HG03025 (cell line): ENCODE data around the gene PLCG2.
"Not testable (repeated sequence)": the region's sequence is repeated elsewhere in the genome, so short reads cannot be mapped to it uniquely, and the experiment has no call there.

Experiments used
- ATAC-seq: cut with Tn5 transposase; IDR thresholded peaks from one replicate; pipeline ENCODE4 v1.9.1; 2021; ENCODE audit warnings: mild to moderate bottlenecking, moderate library complexity; ENCODE audit not compliant: unreplicated experiment, low FRiP score

Gene PLCG2

DNA sequence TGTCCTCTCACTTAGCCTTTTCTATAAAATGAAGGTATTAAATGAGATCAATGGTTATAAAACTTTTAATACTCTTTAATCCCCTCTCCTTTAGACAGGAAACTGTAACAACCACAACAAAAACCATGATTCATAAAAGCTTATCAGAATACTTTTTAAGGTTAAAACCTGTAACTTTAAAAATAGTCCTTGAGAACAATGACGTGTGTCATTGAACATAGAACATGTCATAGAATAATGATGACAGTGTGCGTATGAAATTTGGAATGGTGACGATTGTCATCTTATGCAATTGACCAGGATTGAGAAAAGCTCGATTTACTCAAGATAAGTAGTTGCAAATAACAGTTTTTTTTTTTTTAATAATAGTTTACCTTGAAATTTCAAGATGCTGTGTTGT is 94.1 kb downstream of the PLCG2 start:
- no peak for ATAC-seq

DNA sequence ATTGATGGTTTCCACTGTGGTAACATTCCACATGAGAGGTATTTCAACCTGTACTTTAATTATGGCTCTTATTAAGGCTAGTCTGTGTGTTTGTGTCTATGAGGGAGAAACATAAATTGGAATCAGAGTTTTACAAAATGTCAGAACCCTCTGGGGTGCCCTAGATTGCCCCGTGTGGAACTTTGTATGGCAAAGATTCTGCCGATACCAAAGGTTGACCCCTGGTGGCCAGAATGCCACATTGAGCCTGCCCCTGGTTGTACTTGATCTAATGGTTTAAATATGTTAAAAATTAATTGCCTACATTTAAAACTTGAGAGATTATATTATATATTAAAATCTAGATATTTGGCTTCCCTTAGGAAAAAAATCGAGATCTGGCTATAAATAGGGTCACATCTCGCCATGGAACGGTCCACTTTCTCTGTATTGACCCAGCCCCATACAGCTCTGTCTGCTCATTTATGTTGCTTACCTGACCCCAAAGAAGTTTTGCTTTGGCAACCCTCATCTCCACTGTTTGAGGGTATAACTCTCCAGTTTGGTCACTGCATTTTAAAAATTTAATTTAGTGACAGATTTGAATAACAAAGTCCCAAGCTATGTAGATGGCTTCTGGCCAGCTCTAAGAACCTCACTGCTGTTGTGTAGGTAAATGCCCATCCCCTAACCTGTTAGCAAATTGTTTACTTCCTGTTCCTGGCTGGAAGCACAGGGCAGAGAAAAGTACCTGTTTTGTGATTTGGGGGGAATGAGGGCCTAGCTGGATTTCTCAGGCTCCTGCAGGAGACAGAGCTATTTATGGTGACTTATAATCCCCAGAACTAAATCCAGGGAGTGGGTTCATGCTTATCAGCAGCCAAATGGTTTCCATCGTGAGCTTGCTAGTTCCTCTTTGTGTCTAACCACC is 95.0 kb downstream of the PLCG2 start:
- no peak for ATAC-seq

DNA sequence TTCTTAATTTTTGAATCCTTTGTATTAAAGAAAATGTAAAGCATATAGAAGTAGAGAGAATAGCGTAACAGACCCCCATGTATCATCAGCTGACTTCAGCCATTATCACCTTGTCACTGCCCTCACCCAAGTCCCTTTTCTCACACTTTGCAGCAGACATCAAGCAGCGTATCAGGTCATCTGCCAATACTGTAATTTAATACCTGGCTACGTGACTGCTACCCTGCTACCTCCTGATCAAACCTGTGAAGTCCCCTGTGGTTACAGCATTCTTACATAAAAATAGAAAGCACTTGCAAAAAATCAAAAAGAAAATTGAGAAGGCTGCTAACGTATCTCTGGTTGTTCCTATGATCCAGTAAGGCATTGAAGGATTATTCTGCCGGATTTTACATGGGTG is 96.4 kb downstream of the PLCG2 start:
- ATAC-seq, result no peak

DNA sequence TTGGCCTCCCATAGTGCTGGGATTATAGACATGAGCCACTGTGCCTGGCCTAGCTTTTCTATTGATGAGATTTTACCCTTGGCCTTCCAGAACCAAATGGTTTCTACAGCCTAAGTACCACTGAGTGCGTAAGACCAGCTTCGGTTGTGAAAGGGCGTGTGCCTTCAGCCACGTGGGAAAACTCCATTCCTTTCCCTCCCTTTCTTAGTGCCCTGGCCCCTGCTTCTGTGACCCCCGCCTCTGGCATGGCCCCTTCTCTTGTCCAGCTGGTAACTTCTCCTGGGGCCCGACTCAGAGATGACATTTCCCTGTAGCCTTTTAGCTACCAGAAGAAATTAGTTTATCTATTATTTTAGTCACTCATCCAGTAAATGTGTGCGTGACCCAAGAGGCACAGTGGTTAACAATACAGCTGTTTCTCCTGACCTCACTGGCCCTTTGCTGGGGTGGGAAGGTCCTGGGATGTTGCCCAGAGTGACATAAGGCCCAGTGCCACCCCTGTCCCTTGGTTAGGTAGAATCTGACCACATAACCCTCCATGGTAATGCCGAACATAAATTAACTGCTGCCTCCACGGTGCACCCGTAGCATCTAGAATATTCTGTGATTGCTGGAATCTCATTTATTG is 97.3 kb downstream of the PLCG2 start:
- ATAC-seq, result no peak

DNA sequence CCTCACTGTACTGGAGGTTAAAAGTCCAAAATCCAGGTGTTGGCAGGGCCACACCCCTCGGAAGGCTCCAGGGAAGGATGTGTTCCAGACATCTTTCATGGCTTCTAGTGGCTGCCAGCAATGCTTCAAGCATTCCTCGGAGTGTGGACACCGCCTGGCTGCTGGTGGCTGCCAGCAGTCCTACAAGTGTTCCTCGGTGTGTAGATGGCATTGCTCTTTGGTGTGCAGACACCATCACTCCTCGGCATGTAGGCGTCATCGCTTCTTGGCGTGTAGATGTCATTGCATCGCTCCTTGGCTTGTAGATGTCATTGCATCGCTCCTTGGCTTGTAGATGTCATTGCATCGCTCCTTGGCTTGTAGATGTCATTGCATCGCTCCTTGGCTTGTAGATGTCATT is 98.4 kb downstream of the PLCG2 start:
- not testable (repeated sequence) for ATAC-seq

GRCh38 chr16:81878529-81878928 is 99.4 kb downstream of the PLCG2 start:
- no peak for ATAC-seq

DNA sequence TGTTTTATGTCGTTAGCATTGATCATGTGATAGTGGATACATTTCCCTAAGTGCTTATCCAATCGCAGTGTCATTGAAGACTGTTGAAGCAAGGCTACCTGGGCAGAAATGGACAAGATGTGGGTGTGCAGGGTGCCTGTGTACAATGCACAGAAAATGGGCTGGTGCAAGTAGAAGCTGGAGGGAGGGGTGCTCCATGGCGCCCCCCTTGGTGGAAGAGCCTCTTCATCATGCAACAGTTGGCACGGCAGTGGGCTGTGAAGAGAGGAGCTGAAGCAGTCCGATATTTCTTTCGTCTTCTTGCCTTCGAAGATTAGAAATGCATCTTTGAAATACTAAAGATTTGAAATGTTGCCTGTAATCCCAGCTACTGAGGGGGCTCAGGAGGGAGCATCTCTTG is 100.5 kb downstream of the PLCG2 start:
- no peak for ATAC-seq

- no peak for ATAC-seq
Measured at GRCh38 chr16:81880816-81881215, 101.7 kb downstream of the PLCG2 start.

- no peak for ATAC-seq
Measured at GRCh38 chr16:81881228-81881627, 102.1 kb downstream of the PLCG2 start.

DNA sequence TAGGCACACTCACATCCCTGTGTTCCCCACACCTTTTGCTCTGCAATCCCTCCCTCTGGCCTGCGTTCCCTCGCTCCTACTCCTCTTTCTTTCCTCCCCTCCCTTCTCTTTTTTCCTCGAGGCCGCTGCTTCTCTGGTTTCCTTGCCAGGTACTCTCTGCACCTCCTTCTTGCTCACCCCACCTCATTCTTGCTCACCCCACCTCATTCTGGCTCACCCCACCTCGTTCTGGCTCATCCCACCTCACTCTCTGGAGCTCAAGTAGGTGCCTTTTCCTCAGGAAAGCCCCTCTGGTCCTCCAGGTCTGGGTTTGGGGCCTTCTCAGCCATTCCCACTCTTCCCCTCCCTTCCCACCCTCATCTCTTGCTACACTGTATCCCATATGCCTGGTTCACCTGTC is 103.5 kb downstream of the PLCG2 start:
- ATAC-seq, result no peak

GRCh38 chr16:81883235-81883634 is 104.1 kb downstream of the PLCG2 start:
- ATAC-seq, result no peak

GRCh38 chr16:81885976-81886586 is 107.0 kb downstream of the PLCG2 start:
- no peak for ATAC-seq

GRCh38 chr16:81888520-81889394 is 109.7 kb downstream of the PLCG2 start:
- no peak for ATAC-seq

DNA sequence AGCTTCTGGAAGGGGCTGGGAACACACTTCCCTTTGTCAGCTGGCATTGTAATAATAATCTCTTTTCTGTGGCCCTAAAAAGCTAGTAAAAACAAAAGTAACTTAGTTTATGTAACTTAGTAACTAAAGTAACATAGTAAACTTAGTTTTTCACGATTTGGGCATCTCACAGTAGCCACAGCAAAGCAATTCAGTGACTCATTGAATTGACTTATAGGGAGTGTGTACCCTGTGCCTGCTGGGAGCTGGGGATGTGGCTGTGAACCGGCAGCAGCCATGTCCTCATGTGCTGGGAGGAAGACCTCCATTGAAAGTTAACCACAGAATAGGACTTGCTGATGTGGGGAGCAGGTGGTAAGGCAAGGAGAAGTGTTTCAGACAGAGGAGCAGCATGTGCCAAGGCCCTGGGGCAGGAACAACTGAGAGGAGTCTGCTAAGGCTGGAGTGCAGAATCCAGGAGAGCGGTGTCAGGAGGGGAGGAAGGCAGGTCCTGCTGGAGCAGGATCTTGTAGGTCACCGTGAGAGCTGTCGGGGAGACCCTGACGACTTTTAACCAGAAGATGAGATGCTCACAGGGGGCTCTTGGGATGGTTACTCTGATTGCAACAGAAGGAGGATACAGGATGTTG is 112.8 kb downstream of the PLCG2 start:
- ATAC-seq, result no peak

GRCh38 chr16:81894592-81894991 is 115.5 kb downstream of the PLCG2 start:
- no peak for ATAC-seq

DNA sequence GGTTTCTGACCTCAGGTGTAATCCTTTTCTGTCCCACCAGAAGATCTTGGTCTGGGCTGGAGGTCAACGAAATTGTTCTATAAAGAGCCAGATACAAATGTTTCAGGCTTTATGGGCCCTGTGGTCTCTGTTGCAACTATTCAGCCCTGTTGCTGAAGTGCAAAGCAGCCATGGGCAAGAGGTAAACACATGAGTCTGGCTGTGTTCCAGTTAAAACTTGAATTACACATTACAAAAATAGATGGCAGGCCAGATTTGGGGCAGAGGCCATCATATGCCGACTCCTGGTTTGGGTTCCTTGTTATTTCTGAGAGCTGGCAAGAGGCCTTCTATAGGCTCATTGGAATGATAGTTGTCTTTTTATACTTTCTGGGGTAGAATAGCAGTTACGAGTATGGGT is 117.8 kb downstream of the PLCG2 start:
- ATAC-seq, result no peak

DNA sequence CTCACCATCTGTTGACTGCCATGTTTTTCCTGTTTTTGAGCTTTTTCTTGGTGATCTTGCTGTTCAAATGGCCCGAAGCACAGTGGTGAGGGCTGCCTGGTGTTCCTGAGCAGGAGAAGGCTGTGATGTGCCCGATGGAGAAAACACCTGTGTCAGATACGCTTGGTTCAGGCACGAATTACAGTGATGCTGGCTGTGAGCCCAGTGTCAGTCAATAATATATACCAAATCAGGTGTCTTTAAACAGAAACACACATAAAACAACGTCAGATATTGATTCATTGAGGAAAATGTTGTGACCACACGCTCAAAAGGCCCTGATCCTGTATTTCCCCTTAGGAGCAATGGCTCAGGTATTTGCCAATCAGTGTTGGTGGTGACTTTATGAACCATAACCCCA is 120.5 kb downstream of the PLCG2 start:
- no peak for ATAC-seq

GRCh38 chr16:81900014-81900413 is 120.9 kb downstream of the PLCG2 start:
- no peak for ATAC-seq

DNA sequence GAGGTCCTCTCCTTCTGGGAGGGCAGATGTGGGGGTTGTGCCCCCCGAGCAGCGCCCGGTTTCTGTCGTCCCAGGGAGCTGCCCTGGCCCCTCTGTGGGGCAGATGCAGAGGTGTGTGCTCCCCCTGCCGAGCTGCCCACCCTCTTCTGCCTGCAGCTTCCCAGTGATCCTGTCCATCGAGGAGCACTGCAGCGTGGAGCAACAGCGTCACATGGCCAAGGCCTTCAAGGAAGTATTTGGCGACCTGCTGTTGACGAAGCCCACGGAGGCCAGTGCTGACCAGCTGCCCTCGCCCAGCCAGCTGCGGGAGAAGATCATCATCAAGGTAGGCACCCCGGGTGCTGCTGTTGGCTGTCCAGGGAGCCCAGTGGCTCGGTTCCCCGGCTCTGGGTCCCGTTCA is 121.4 kb downstream of the PLCG2 start:
- ATAC-seq, result no peak

DNA sequence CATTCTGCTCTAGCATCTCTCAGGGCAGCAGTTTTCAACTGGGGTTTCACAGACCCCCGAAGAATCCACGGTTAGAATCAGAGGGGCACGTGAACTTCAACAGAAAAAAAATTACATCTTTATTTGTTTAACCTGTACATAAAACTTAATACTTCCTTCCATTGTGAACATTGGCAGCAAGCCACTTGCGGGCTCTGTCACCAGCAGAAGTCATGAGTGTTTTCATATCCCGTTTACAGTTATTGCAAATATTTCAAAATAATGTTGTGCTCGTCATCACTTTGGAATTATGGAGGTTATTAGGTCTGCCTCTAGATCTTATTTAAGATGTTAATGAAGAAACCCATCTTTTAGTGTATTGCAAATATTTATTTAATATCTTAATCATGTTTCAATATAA is 122.4 kb downstream of the PLCG2 start:
- ATAC-seq, result no peak
